OCI-LY1 (cell line): ENCODE data around the gene RAB6B.

ENCODE experiments used
- H2AFZ ChIP-seq: fragments of 200-600 bp; sonication (generic), shearing (Covaris generic); 2 replicates; pipeline ENCODE4 v1.6.0; 2014; ENCODE audit warnings: antibody characterized with exemption, mild to moderate bottlenecking, low read length
- H3F3A ChIP-seq: fragments of 200-600 bp; sonication (generic), shearing (Covaris generic); 2 replicates; pipeline ENCODE4 v1.6.0; 2014; ENCODE audit warnings: mild to moderate bottlenecking, antibody characterized with exemption, low read length, moderate library complexity; ENCODE audit not compliant: insufficient read depth
- H3K27ac ChIP-seq: fragments of 200-600 bp; sonication (generic); 2 replicates; pipeline ENCODE4 v1.5.1; 2014; ENCODE audit warnings: low read length, mixed run types, mild to moderate bottlenecking, low read depth; ENCODE audit not compliant: poor library complexity, severe bottlenecking
- H3K27me3 ChIP-seq: fragments of 200-600 bp; sonication (generic); 2 replicates; pipeline ENCODE4 v1.6.0; 2014; ENCODE audit warnings: antibody characterized with exemption, mild to moderate bottlenecking, low read length, moderate library complexity; ENCODE audit not compliant: insufficient read depth
- H3K36me3 ChIP-seq: fragments of 200-600 bp; sonication (generic); 2 replicates; pipeline ENCODE4 v1.6.1; 2014; ENCODE audit warnings: mild to moderate bottlenecking, antibody characterized with exemption, low read length, moderate library complexity, mixed read lengths; ENCODE audit not compliant: insufficient read depth
- H3K4me1 ChIP-seq: fragments of 200-600 bp; sonication (generic); 2 replicates; pipeline ENCODE4 v1.5.1; 2014; ENCODE audit warnings: mild to moderate bottlenecking, low read length, moderate library complexity; ENCODE audit not compliant: insufficient read depth, severe bottlenecking
- H3K4me2 ChIP-seq: fragments of 200-600 bp; sonication (generic), shearing (Covaris generic); 2 replicates; pipeline ENCODE4 v1.6.1; 2014; ENCODE audit warnings: low read length
- H3K4me3 ChIP-seq: fragments of 200-600 bp; sonication (generic); 2 replicates; pipeline ENCODE4 v1.5.1; 2014; ENCODE audit warnings: low read length, low read depth, mild to moderate bottlenecking, mixed read lengths; ENCODE audit not compliant: poor library complexity, severe bottlenecking
- H3K79me2 ChIP-seq: fragments of 200-600 bp; shearing (Covaris generic); 2 replicates; pipeline ENCODE4 v1.6.1; 2016; ENCODE audit warnings: mixed run types, low read length, mixed read lengths; ENCODE audit not compliant: insufficient read depth
- H3K9ac ChIP-seq: fragments of 200-600 bp; sonication (generic), shearing (Covaris generic); 2 replicates; pipeline ENCODE4 v1.6.1; 2014; ENCODE audit warnings: mild to moderate bottlenecking, low read length, mixed read lengths
- H3K9me2 ChIP-seq: fragments of 200-600 bp; sonication (generic), shearing (Covaris generic); 2 replicates; pipeline ENCODE4 v1.6.1; 2014; ENCODE audit warnings: low read depth, mild to moderate bottlenecking, low read length, mixed read lengths
- H3K9me3 ChIP-seq: fragments of 200-600 bp; shearing (Covaris generic); 2 replicates; pipeline ENCODE4 v1.6.1; 2014; ENCODE audit warnings: low read length, mixed read lengths
- H4K20me1 ChIP-seq: fragments of 200-600 bp; sonication (generic), shearing (Covaris generic); 2 replicates; pipeline ENCODE4 v1.6.0; 2016; ENCODE audit warnings: mild to moderate bottlenecking, low read length; ENCODE audit not compliant: insufficient read depth
- EZH2 ChIP-seq: fragments of 200-600 bp; sonication (generic), shearing (Covaris generic); IDR thresholded peaks from 2 replicates; pipeline ENCODE4 v1.8.0; 2017; ENCODE audit warnings: borderline replicate concordance, mixed run types, mild to moderate bottlenecking, antibody characterized with exemption, low read length, moderate library complexity, mixed read lengths
- TF ChIP-seq, protein P1 (sequence below): fragments of 200-600 bp; sonication (generic), shearing (Covaris generic); IDR thresholded peaks from 2 replicates; pipeline ENCODE4 v1.5.1; 2017; ENCODE audit warnings: mild to moderate bottlenecking, antibody characterized with exemption, low read length, moderate library complexity, mixed read lengths

Gene RAB6B

GRCh38 chr3:133895208-133896001 lies at the start of gene RAB6B:
Gene RAB6B (minus strand): TSS chr3:133895882. CDS start chr3:133895466, 416 bp downstream.
- H3K36me3 ChIP-seq: no peaks in the 10 kb centered on the region
- no peak within 1 kb of the TSS for H3K27ac ChIP-seq
- no peak within 1 kb of the TSS for H3K9ac ChIP-seq
- H3K9me3 ChIP-seq: no peaks in the 10 kb centered on the region
- H3K4me3 ChIP-seq: no peak within 1 kb of the TSS
- H2AFZ ChIP-seq: no peak within 1 kb of the TSS
- H4K20me1 ChIP-seq: no peaks in the 10 kb centered on the region
- TF ChIP-seq, protein P1, sequence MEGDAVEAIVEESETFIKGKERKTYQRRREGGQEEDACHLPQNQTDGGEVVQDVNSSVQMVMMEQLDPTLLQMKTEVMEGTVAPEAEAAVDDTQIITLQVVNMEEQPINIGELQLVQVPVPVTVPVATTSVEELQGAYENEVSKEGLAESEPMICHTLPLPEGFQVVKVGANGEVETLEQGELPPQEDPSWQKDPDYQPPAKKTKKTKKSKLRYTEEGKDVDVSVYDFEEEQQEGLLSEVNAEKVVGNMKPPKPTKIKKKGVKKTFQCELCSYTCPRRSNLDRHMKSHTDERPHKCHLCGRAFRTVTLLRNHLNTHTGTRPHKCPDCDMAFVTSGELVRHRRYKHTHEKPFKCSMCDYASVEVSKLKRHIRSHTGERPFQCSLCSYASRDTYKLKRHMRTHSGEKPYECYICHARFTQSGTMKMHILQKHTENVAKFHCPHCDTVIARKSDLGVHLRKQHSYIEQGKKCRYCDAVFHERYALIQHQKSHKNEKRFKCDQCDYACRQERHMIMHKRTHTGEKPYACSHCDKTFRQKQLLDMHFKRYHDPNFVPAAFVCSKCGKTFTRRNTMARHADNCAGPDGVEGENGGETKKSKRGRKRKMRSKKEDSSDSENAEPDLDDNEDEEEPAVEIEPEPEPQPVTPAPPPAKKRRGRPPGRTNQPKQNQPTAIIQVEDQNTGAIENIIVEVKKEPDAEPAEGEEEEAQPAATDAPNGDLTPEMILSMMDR: no peak
- TF ChIP-seq EZH2: no peak
- H3K9me2 ChIP-seq: no peaks in the 10 kb centered on the region
- no peaks in the 10 kb centered on the region for H3F3A ChIP-seq
- H3K4me2 ChIP-seq: no peak within 1 kb of the TSS
- H3K79me2 ChIP-seq: no peaks in the 10 kb centered on the region
- H3K27me3 ChIP-seq: peaks cover 7% of the 10 kb centered on the region; the same call in 1 of the 2 replicates
- no peaks in the 10 kb centered on the region for H3K4me1 ChIP-seq

DNA sequence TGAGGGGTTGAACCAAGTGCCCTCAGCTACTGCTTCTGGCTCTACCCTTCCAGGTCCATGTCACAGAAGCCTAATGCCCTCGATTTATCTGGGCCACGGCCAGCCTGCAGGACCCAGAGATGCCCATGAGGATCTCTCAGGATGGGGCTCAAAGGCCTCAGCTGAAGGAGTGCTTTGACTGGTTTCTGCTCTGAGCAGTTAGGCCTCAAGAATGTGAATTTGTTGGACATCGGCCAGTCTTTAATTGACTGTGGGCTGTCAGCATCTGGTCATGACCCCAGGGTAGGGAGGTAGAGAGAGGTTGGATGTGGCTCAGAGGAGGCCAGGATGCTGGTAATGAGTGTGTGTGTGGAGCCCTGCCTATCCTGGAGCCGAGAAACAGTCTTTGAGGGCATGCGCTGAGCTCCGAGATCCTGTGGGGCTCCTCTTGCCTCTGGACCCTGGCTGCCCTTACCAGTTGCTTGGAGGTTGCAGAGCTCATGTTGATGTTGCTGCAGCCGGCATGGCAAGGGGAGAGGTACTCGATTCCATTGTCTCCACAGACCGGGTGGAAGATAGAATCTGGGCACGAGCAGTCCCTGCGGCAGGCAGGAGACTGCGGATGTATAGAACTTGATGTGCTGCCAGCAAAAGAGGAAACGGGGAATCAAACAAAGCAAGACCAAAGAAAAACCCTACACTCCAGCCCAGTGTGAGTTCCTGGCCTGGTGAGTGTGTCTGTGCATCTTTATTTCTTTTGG lies 49.1 kb upstream of the RAB6B start:
- H3K4me1 ChIP-seq: no peaks in the 10 kb centered on the region
- no peaks in the 10 kb centered on the region for H3F3A ChIP-seq
- no peak overlapping the region for H3K27ac ChIP-seq
- H3K9me2 ChIP-seq: no peaks in the 10 kb centered on the region
- no peaks in the 10 kb centered on the region for H3K79me2 ChIP-seq
- H3K9me3 ChIP-seq: no peaks in the 10 kb centered on the region
- TF ChIP-seq, protein P1: no peak
- no peak for TF ChIP-seq EZH2
- peaks cover 10% of the 10 kb centered on the region for H3K27me3 ChIP-seq
- no peak overlapping the region for H3K9ac ChIP-seq
- H3K4me2 ChIP-seq: no peak overlapping the region
- H3K4me3 ChIP-seq: no peak overlapping the region
- no peak overlapping the region for H2AFZ ChIP-seq
- no peaks in the 10 kb centered on the region for H4K20me1 ChIP-seq
- H3K36me3 ChIP-seq: no peaks in the 10 kb centered on the region

DNA sequence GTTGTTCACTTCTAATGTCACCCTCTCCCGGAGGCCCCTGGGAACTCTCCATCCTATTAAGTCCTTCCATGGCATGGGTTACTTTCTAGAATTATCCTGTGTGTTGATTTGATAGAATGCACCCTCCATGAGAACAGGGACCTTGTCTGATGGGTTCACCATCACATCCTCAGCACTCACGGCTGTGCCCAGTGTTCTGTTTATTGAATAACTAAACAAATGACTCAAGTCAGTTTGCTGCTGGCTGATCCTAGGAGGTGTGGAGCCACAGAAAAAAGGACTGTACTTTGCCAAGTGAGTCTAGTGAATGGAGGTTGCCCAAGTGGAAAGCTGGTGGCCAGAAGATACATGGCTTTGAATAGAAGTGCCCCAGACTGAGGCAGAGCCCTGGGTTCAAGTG lies 48.5 kb upstream of the RAB6B start:
- no peaks in the 10 kb centered on the region for H3K36me3 ChIP-seq
- no peaks in the 10 kb centered on the region for H3K79me2 ChIP-seq
- H2AFZ ChIP-seq: no peak overlapping the region
- H3K4me1 ChIP-seq: no peaks in the 10 kb centered on the region
- peaks cover 10% of the 10 kb centered on the region for H3K27me3 ChIP-seq
- no peaks in the 10 kb centered on the region for H4K20me1 ChIP-seq
- TF ChIP-seq, protein P1: no peak
- TF ChIP-seq EZH2: no peak
- no peaks in the 10 kb centered on the region for H3K9me3 ChIP-seq
- H3K9ac ChIP-seq: no peak overlapping the region
- H3K9me2 ChIP-seq: no peaks in the 10 kb centered on the region
- no peak overlapping the region for H3K27ac ChIP-seq
- no peak overlapping the region for H3K4me3 ChIP-seq
- no peak overlapping the region for H3K4me2 ChIP-seq
- H3F3A ChIP-seq: no peaks in the 10 kb centered on the region
